Lower leg skin (tissue), 3 donors: ENCODE measurements around the gene VIM.

Source experiments
- CTCF ChIP-seq, 3 donors: fragments of 450-650 bp; IDR thresholded peaks; one replicate each; pipeline ENCODE4 v1.5.1; 2016; ENCODE audit warnings: antibody characterized with exemption in 3 of 3, mild to moderate bottlenecking in 3 of 3, moderate library complexity in 2 of 3
- POLR2A ChIP-seq, 2 donors: fragments of 450-650 bp; IDR thresholded peaks; one replicate each; pipeline ENCODE4 v1.6.1; 2016 to 2017; ENCODE audit warnings: antibody characterized with exemption in 2 of 2, mild to moderate bottlenecking in 1 of 2, moderate library complexity in 1 of 2

- no peak for TF ChIP-seq CTCF (IDR thresholded peaks at IDR 0.05)
- TF ChIP-seq POLR2A (IDR thresholded peaks at IDR 0.05), result no peak
These were observed 45.4 kb downstream of the VIM start for GRCh38 chr10:17273403-17273802.
